HepG2 (cell line): ENCODE data around the gene KCNJ14. TPM values are rescaled to one million over a fixed set of nuclear protein-coding genes. Genes with fewer than 3 reads are reported as not detected.
A peak's percentile ranks its signal among the peaks of the same experiment; 100 is the strongest.

Experiments used
- DBP ChIP-seq: sonication (generic); formaldehyde crosslinking; IDR thresholded peaks from 2 replicates; pipeline ENCODE4 v1.4.0; 2020; ENCODE audit warnings: missing genetic modification reagents; ENCODE audit errors: not compliant biosample characterization
- FOXA3 ChIP-seq: IDR thresholded peaks from 2 replicates; pipeline ENCODE4 v1.6.1; 2016; ENCODE audit warnings: missing genetic modification reagents, missing compliant biosample characterization
- FOXK1 ChIP-seq: sonication (generic); formaldehyde crosslinking; IDR thresholded peaks from 2 replicates; pipeline ENCODE4 v1.4.0; 2020; ENCODE audit warnings: low read depth, missing genetic modification reagents, borderline replicate concordance
- FOXO4 ChIP-seq: sonication (generic); formaldehyde crosslinking; conservative IDR thresholded peaks from 2 replicates; pipeline ENCODE4 v1.8.1; 2023; ENCODE audit warnings: missing genetic modification reagents
- GABPB1 ChIP-seq: IDR thresholded peaks from 2 replicates; pipeline ENCODE4 v1.6.1; 2016; ENCODE audit warnings: mild to moderate bottlenecking, missing genetic modification reagents, moderate library complexity, missing compliant biosample characterization
- IKZF1 ChIP-seq: fragments of 450-650 bp; IDR thresholded peaks from 2 replicates; pipeline ENCODE4 v1.7.1; 2016
- NFKB2 ChIP-seq: sonication (generic); formaldehyde crosslinking; IDR thresholded peaks from 2 replicates; pipeline ENCODE4 v1.4.0; 2020; ENCODE audit warnings: missing genetic modification reagents, borderline replicate concordance
- REL ChIP-seq: sonication (generic); formaldehyde crosslinking; conservative IDR thresholded peaks from 2 replicates; pipeline ENCODE4 v1.8.0; 2022; ENCODE audit warnings: mild to moderate bottlenecking, missing genetic modification reagents, moderate library complexity
- SNAI1 ChIP-seq: sonication (generic); formaldehyde crosslinking; IDR thresholded peaks from 2 replicates; pipeline ENCODE4 v1.5.0; 2020; ENCODE audit warnings: mild to moderate bottlenecking, missing genetic modification reagents, borderline replicate concordance
- ZBTB1 ChIP-seq: sonication (generic); formaldehyde crosslinking; IDR thresholded peaks from 2 replicates; pipeline ENCODE4 v1.4.0; 2020; ENCODE audit warnings: missing genetic modification reagents, borderline replicate concordance
- ZBTB3 ChIP-seq: sonication (generic); formaldehyde crosslinking; IDR thresholded peaks from 2 replicates; pipeline ENCODE4 v1.4.0; 2020; ENCODE audit warnings: low read depth, mild to moderate bottlenecking, moderate library complexity, missing genetic modification reagents, borderline replicate concordance
- ZNF160 ChIP-seq: sonication (generic); formaldehyde crosslinking; IDR thresholded peaks from 2 replicates; pipeline ENCODE4 v1.8.0; 2022; ENCODE audit warnings: mild to moderate bottlenecking, inconsistent platforms, missing genetic modification reagents
- ZNF20 ChIP-seq: sonication (generic); formaldehyde crosslinking; IDR thresholded peaks from 2 replicates; pipeline ENCODE4 v1.4.0; 2020; ENCODE audit warnings: mild to moderate bottlenecking, moderate library complexity, missing genetic modification reagents
- ZNF251 ChIP-seq: sonication (generic); formaldehyde crosslinking; IDR thresholded peaks from 2 replicates; pipeline ENCODE4 v1.9.0; 2021; ENCODE audit warnings: mild to moderate bottlenecking, missing genetic modification reagents
- ZNF274 ChIP-seq: sonication (generic); formaldehyde crosslinking; IDR thresholded peaks from 2 replicates; pipeline ENCODE4 v1.5.1; 2020; ENCODE audit warnings: mild to moderate bottlenecking, missing genetic modification reagents
- ZNF512B ChIP-seq: sonication (generic); formaldehyde crosslinking; IDR thresholded peaks from 2 replicates; pipeline ENCODE4 v1.5.1; 2020; ENCODE audit warnings: missing genetic modification reagents, mild to moderate bottlenecking, borderline replicate concordance
- ZNF670 ChIP-seq: sonication (generic); formaldehyde crosslinking; IDR thresholded peaks from 2 replicates; pipeline ENCODE4 v1.8.0; 2022; ENCODE audit warnings: mild to moderate bottlenecking, missing genetic modification reagents, borderline replicate concordance
- ZSCAN31 ChIP-seq: sonication (generic); formaldehyde crosslinking; IDR thresholded peaks from 2 replicates; pipeline ENCODE4 v1.5.0; 2020; ENCODE audit warnings: low read depth, mild to moderate bottlenecking, missing genetic modification reagents
- polyA plus RNA-seq, 8 experiments: library from polyadenylated mRNA; depleted of rRNA in 3 of 8; stranded (reverse) in 7 of 8; unstranded in 1 of 8; fragments of >200 nt; fragmentation: Illumina TruSeq in 4 of 8; extraction: Trizol in 4 of 8; gene quantifications; 2 replicates each; pipeline versions ENCODE4 v1.2.1 to v1.2.3, GENCODE V29; 2011 to 2016; ENCODE audit warnings: low read depth in 4 of 8, missing spikeins in 1 of 8, mixed read lengths in 1 of 8; ENCODE audit not compliant: insufficient read depth in 1 of 8
- total RNA-seq, 5 experiments: library from RNA; depleted of rRNA; stranded (reverse); fragments of >200 nt; fragmentation: Illumina TruSeq; extraction: Trizol; gene quantifications; 2 replicates each; pipeline ENCODE4 v1.2.3, GENCODE V29; 2016; ENCODE audit warnings: low read depth in 1 of 5
- TF ChIP-seq, protein P1 (sequence below): sonication (generic); formaldehyde crosslinking; IDR thresholded peaks from 2 replicates; pipeline ENCODE4 v1.4.0; 2020; ENCODE audit warnings: missing genetic modification reagents
- TF ChIP-seq, protein P2 (sequence below): sonication (generic); formaldehyde crosslinking; IDR thresholded peaks from 2 replicates; pipeline ENCODE4 v1.4.0; 2020; ENCODE audit warnings: missing genetic modification reagents

The KCNJ14 gene
- total and polyA plus RNA-seq, 2 of the 13 experiments (the other 11 are each of a cell fraction or from before 2014, with no cell fraction given): 0.20 to 0.51 TPM

GRCh38 chr19:48501494-48502349, 46.3 kb downstream of the KCNJ14 start (continued):
- TF ChIP-seq FOXO4 (CRISPR knock-in tag) (no peak), ZNF670 (no peak), FOXK1 (CRISPR knock-in tag) (no peak), IKZF1 (no peak), ZNF160 (CRISPR knock-in tag) (no peak; the same call in 1 of the 2 replicates), ZSCAN31 (CRISPR knock-in tag) (no peak), DBP (CRISPR knock-in tag) (no peak), ZNF20 (no peak), FOXA3 (CRISPR knock-in tag) (peak; percentile 24; the same call in 1 of the 2 replicates), ZBTB3 (CRISPR knock-in tag) (no peak), ZNF274 (CRISPR knock-in tag) (no peak), SNAI1 (no peak), ZNF251 (CRISPR knock-in tag) (no peak), GABPB1 (peak; percentile 66), REL (CRISPR knock-in tag) (no peak), ZBTB1 (CRISPR knock-in tag) (no peak), ZNF512B (CRISPR knock-in tag) (no peak), NFKB2 (CRISPR knock-in tag) (no peak)
- TF ChIP-seq, protein P1, sequence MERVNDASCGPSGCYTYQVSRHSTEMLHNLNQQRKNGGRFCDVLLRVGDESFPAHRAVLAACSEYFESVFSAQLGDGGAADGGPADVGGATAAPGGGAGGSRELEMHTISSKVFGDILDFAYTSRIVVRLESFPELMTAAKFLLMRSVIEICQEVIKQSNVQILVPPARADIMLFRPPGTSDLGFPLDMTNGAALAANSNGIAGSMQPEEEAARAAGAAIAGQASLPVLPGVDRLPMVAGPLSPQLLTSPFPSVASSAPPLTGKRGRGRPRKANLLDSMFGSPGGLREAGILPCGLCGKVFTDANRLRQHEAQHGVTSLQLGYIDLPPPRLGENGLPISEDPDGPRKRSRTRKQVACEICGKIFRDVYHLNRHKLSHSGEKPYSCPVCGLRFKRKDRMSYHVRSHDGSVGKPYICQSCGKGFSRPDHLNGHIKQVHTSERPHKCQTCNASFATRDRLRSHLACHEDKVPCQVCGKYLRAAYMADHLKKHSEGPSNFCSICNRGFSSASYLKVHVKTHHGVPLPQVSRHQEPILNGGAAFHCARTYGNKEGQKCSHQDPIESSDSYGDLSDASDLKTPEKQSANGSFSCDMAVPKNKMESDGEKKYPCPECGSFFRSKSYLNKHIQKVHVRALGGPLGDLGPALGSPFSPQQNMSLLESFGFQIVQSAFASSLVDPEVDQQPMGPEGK: no peak
- TF ChIP-seq, protein P2, sequence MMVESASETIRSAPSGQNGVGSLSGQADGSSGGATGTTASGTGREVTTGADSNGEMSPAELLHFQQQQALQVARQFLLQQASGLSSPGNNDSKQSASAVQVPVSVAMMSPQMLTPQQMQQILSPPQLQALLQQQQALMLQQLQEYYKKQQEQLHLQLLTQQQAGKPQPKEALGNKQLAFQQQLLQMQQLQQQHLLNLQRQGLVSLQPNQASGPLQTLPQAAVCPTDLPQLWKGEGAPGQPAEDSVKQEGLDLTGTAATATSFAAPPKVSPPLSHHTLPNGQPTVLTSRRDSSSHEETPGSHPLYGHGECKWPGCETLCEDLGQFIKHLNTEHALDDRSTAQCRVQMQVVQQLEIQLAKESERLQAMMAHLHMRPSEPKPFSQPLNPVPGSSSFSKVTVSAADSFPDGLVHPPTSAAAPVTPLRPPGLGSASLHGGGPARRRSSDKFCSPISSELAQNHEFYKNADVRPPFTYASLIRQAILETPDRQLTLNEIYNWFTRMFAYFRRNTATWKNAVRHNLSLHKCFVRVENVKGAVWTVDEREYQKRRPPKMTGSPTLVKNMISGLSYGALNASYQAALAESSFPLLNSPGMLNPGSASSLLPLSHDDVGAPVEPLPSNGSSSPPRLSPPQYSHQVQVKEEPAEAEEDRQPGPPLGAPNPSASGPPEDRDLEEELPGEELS (CRISPR knock-in tag): no peak
